Breast epithelium (tissue), 4 donors: ENCODE results near the gene UQCC5. TPM values are rescaled to one million over a fixed set of nuclear protein-coding genes. Genes with fewer than 3 reads are reported as not detected.
A peak's percentile ranks its signal among the peaks of the same experiment; 100 is the strongest.

Experiments used
- DNase-seq, 2 donors: peaks; one replicate each; pipeline ENCODE4 v3.0.0-alpha.2; 2019; ENCODE audit warnings: low spot score in 2 of 2
- H3K27ac ChIP-seq, 2 donors: fragments of 200-600 bp; sonication (generic) in 1 of 2; one replicate each; pipeline ENCODE4 v1.5.1; 2016 to 2019; ENCODE audit warnings: mild to moderate bottlenecking in 1 of 2
- H3K27me3 ChIP-seq, 2 donors: fragments of 200-600 bp; sonication (generic) in 1 of 2; one replicate each; pipeline versions ENCODE4 v1.5.1 to v1.6.0; 2017 to 2019; ENCODE audit warnings: control low read depth in 1 of 2, mild to moderate bottlenecking in 1 of 2
- H3K36me3 ChIP-seq: fragments of 200-600 bp; one replicate; pipeline ENCODE4 v1.5.1; 2019
- H3K4me1 ChIP-seq, 2 donors: fragments of 200-600 bp; sonication (generic); one replicate each; pipeline ENCODE4 v1.5.1; 2016 to 2019; ENCODE audit warnings: control low read depth in 1 of 2
- H3K4me3 ChIP-seq, 3 donors: fragments of 200-600 bp; sonication (generic); 1 replicate in 2 of 3; 2 replicates in 1 of 3; pipeline ENCODE4 v1.5.1; 2016 to 2019; ENCODE audit warnings: mild to moderate bottlenecking in 3 of 3, moderate library complexity in 2 of 3
- H3K9me3 ChIP-seq, 2 donors: fragments of 200-600 bp; sonication (generic) in 1 of 2; one replicate each; pipeline ENCODE4 v1.5.1; 2016 to 2019; ENCODE audit warnings: control low read depth in 1 of 2
- POLR2A ChIP-seq: fragments of 450-650 bp; IDR thresholded peaks from one replicate; pipeline ENCODE4 v1.6.1; 2016; ENCODE audit warnings: antibody characterized with exemption, mild to moderate bottlenecking, moderate library complexity
- POLR2AphosphoS5 ChIP-seq, 3 donors: sonication (generic); formaldehyde crosslinking; IDR thresholded peaks; one replicate each; pipeline ENCODE4 v1.6.1; 2017; ENCODE audit warnings: antibody characterized with exemption in 3 of 3
- intact Hi-C: fragments of 100-400 bp; cut with DNase I; formaldehyde crosslinking; loops from one replicate; pipeline ENCODE4 v1.15.1; 2023; ENCODE audit warnings: low total_unique reads
- total RNA-seq, 3 donors: library from RNA; depleted of rRNA; stranded (reverse); fragments of >200 nt; gene quantifications; one replicate each; pipeline ENCODE4 v1.1.0, GENCODE V29; 2016
- TF ChIP-seq, protein P1 (sequence below), 3 donors: fragments of 450-650 bp; IDR thresholded peaks; one replicate each; pipeline ENCODE4 v1.5.1; 2016 to 2017; ENCODE audit warnings: antibody characterized with exemption in 3 of 3, mild to moderate bottlenecking in 3 of 3, moderate library complexity in 3 of 3

The UQCC5 gene
- total RNA-seq, 3 donors from 2014 or later: 1.3 to 14.1 (median 1.8) TPM

DNA sequence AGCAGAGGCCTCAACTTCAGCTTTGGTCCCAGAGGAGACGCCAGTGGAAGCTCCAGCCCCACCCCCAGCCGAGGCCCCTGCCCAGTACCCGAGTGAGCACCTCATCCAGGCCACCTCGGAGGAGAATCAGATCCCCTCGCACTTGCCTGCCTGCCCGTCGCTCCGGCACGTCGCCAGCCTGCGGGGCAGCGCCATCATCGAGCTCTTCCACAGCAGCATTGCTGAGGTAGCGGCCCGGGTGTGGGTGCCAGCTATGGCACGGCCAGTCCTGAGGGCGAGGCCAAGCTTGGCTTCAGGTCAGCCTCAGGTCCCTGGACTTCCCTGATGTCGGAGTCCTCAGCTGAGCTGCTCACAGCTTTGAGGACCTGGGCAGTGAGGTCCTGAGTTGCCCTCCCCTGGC is 47.0 kb upstream of the UQCC5 start:
- Histone ChIP-seq H3K27me3 (no peaks in the 10 kb centered on the region), H3K4me1 (peaks cover 5 to 7% of the 10 kb centered on the region in 2 donors), H3K27ac (peak overlapping the region in 1 of 2 donors; percentile 85), H3K9me3 (no peaks in the 10 kb centered on the region), H3K36me3 (peaks cover 15% of the 10 kb centered on the region), H3K4me3 (no peak overlapping the region)
- no peak for TF ChIP-seq POLR2A
- TF ChIP-seq, protein P1, sequence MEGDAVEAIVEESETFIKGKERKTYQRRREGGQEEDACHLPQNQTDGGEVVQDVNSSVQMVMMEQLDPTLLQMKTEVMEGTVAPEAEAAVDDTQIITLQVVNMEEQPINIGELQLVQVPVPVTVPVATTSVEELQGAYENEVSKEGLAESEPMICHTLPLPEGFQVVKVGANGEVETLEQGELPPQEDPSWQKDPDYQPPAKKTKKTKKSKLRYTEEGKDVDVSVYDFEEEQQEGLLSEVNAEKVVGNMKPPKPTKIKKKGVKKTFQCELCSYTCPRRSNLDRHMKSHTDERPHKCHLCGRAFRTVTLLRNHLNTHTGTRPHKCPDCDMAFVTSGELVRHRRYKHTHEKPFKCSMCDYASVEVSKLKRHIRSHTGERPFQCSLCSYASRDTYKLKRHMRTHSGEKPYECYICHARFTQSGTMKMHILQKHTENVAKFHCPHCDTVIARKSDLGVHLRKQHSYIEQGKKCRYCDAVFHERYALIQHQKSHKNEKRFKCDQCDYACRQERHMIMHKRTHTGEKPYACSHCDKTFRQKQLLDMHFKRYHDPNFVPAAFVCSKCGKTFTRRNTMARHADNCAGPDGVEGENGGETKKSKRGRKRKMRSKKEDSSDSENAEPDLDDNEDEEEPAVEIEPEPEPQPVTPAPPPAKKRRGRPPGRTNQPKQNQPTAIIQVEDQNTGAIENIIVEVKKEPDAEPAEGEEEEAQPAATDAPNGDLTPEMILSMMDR (IDR thresholded peaks at IDR 0.05): no peak
- TF ChIP-seq POLR2AphosphoS5 (IDR thresholded peaks at IDR 0.05): no peak
- DNase-seq: no peak
- intact Hi-C loops: no loop called here

DNA sequence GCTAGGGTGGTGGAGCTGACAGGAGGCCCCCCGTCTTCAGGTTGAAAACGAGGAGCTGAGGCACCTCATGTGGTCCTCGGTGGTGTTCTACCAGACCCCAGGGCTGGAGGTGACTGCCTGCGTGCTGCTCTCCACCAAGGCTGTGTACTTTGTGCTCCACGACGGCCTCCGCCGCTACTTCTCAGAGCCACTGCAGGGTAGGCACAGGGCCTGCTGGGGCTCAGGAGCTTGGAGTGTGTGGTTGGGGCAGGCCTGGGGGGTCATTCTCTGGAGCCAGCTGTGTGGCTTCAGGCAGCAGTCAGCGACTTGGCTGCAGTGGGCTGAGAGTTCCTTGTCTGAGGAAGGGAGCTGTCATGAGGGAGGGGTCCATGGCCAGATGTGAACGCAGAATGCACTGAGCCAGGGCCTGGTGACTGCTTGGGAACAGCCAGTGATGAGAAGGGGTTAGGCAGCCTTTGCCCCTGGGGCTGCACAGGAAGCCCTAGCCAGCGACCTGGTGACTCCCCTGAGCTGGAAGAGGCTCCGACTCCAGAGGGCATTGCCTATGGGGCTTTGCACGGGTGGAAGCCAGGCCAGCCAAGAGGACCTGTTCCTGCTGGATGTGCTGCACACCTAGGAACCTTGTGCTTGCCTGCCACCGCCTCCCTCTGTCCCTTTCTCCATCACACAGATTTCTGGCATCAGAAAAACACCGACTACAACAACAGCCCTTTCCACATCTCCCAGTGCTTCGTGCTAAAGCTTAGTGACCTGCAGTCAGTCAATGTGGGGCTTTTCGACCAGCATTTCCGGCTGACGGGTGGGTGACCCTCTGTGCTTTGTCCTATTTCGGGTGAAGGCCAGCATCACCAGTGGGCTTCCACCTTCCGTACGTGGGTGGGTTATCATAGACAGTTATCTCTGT is 46.1 kb upstream of the UQCC5 start:
- H3K4me1 ChIP-seq: peaks cover 0 to under 1% of the 10 kb centered on the region in 2 donors

DNA sequence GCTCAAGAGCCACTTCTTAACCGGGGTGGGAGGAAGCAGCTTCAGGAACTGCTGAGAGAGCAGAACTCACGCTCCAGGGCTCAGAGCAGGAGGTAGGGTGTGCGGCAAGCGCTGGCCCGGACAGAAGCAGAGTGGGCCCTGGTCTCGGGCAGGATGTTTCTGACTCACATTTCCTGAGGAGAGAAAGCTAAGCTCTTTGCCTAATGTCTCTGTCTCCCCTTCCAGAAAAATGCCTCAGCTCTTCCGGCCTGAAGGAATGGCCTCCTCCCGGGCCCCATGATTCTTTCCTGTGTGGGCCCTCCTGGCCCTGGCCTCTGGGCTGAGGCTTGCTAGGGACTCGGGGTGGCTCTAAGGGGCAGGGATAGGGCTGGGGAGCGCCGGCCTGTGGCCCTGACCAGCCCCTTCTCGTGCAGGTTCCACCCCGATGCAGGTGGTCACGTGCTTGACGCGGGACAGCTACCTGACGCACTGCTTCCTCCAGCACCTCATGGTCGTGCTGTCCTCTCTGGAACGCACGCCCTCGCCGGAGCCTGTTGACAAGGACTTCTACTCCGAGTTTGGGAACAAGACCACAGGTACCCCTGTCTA is 45.4 kb upstream of the UQCC5 start:
- intact Hi-C loops: no loop called here
- H3K36me3 ChIP-seq: peaks cover 15% of the 10 kb centered on the region
- no peak for DNase-seq
- peak overlapping the region; percentile 62 to 85 for H3K27ac ChIP-seq
- H3K27me3 ChIP-seq: no peaks in the 10 kb centered on the region
- peak overlapping the region in 1 of 3 donors; percentile 15 for H3K4me3 ChIP-seq
- TF ChIP-seq POLR2AphosphoS5 (IDR thresholded peaks at IDR 0.05) (no peak), POLR2A (no peak)
- TF ChIP-seq, protein P1 (IDR thresholded peaks at IDR 0.05): no peak
- no peaks in the 10 kb centered on the region for H3K9me3 ChIP-seq
- H3K4me1 ChIP-seq: no peaks in the 10 kb centered on the region

More for the DNA sequence above, 46.1 kb upstream of the UQCC5 start:
- Histone ChIP-seq H3K4me3 (peak overlapping the region in 1 of 3 donors; percentile 15), H3K27me3 (no peaks in the 10 kb centered on the region), H3K36me3 (peaks cover 15% of the 10 kb centered on the region), H3K9me3 (no peaks in the 10 kb centered on the region), H3K27ac (peak overlapping the region; percentile 62 to 85)
- DNase-seq: no peak
- TF ChIP-seq POLR2AphosphoS5 (IDR thresholded peaks at IDR 0.05) (no peak), POLR2A (no peak)
- TF ChIP-seq, protein P1 (IDR thresholded peaks at IDR 0.05): no peak
- intact Hi-C loops: no loop called here

DNA sequence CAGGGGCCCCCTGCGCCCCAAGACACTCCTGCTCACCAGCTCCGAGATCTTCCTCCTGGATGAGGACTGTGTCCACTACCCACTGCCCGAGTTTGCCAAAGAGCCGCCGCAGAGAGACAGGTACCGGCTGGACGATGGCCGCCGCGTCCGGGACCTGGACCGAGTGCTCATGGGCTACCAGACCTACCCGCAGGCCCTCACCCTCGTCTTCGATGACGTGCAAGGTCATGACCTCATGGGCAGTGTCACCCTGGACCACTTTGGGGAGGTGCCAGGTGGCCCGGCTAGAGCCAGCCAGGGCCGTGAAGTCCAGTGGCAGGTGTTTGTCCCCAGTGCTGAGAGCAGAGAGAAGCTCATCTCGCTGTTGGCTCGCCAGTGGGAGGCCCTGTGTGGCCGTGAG is 44.3 kb upstream of the UQCC5 start:
- intact Hi-C loops: no loop called here
- Histone ChIP-seq H3K27ac (peak overlapping the region in 1 of 2 donors; percentile 85), H3K9me3 (no peaks in the 10 kb centered on the region), H3K4me1 (no peaks in the 10 kb centered on the region), H3K36me3 (peaks cover 15% of the 10 kb centered on the region), H3K27me3 (no peaks in the 10 kb centered on the region), H3K4me3 (no peak overlapping the region)
- no peak for DNase-seq
- TF ChIP-seq, protein P1 (IDR thresholded peaks at IDR 0.05): no peak
- TF ChIP-seq POLR2AphosphoS5 (IDR thresholded peaks at IDR 0.05) (no peak), POLR2A (no peak)
